RKO (cell line): ENCODE data around the gene RPS14.

Experiments
- DNase-seq: peaks from one replicate; pipeline ENCODE4 v3.0.0-alpha.2; 2016; ENCODE audit warnings: low spot score

Gene RPS14

DNA sequence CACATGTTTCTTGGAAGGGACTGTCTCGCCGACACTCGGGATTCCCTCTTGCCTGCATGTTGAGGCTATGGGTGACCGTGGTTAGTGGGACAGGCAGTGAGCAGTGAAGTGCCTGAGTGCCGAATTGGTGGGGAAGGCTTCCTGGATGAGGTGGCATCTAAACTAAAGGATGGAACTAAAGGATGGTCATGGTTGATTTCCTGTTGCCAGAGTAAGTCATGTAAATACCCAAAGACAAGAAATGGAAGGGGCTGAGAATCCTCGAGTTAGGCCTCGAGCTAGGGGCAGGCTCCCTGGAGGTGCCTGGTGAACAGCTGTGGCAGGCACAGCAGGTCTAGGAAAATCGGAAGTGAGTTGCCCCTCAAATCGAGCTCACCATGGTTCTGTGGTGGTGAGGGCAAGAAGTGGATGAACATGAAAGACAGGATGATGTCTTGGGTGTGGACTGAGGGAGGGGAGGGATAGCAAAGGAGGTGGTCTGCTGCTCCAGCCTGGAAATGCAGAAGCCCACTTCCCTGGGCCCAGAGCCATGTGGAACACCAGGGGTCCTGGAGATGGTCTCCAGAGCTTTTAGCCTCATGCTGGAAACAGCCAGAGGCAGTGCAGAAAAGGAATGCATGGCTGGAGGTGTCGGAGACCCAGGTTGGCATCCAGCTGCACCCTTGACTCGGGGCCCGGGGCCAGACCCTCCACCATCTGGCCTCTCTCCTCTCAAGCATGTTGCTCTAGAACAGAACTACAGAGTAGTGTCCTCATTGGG, 49.0 kb downstream of the RPS14 start:
- DNase-seq = no peak

DNA sequence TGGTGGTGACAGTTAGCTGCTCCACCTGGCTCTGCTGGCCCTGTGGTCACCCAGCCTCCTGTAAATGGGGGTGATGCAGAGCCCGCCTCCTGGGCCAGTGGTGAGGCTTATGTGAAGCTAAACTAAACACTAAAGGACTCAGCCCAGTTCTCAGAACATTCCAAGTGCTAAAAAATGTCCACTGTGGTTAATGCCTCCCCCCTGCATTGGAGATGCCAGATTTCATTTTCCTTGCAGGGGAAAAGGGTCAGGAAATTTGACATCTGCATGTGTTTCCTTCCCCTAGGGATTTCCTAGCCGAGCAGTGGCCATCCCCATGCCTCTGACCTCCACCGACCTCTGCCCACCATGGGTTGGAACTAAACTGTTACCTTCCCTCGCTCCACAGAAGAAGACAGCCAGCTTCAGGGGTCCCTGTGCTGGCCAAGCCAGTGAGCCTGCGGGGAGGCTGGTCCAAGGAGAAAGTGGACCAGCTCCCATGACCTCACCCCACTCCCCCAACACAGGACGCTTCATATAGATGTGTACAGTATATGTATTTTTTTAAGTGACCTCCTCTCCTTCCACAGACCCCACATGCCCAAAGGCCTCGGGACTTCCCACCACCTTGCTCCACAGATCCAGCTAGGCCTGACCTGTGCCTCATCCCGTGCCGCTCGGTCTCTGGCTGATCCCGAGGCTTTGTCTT, 49.9 kb downstream of the RPS14 start:
- no peak for DNase-seq

DNA sequence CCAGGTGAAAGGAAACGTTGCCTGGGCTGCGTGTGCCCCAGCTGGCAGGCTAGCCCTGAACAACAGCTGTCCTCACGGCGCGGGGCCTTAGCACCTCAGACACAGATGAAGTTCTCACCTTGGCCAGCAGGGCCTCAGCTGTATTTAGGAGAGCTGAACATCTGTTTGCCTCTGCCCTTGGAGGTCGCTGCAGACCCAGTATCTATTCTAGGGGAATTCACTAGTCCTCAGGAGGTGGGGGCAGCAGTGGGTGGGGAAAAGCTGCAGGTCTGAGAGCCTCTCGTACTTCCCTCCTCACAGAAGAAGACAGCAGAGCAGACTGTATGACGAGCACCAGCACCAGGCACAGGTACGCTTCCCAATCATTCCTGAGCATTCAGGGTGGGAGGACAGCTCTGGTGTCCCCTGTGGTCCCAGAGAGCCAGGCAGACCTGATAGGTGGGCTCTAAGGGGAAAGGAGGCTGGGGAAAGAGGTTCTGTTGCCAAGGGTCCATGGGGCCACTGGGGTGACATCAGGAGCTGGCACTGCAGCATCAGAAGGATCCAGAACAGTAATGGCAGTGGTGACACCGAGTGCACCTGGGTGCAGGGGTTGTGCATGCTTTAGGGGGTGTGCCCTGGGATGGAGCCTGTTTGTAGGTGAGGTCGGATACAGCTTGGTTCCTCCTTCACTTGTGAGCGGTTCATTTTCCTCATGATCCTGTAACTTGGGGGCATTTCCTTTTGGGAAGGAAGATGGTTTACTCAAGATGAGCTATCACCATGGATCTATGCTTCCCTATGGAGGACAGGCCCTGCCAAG, 50.6 kb downstream of the RPS14 start:
- no peak for DNase-seq

DNA sequence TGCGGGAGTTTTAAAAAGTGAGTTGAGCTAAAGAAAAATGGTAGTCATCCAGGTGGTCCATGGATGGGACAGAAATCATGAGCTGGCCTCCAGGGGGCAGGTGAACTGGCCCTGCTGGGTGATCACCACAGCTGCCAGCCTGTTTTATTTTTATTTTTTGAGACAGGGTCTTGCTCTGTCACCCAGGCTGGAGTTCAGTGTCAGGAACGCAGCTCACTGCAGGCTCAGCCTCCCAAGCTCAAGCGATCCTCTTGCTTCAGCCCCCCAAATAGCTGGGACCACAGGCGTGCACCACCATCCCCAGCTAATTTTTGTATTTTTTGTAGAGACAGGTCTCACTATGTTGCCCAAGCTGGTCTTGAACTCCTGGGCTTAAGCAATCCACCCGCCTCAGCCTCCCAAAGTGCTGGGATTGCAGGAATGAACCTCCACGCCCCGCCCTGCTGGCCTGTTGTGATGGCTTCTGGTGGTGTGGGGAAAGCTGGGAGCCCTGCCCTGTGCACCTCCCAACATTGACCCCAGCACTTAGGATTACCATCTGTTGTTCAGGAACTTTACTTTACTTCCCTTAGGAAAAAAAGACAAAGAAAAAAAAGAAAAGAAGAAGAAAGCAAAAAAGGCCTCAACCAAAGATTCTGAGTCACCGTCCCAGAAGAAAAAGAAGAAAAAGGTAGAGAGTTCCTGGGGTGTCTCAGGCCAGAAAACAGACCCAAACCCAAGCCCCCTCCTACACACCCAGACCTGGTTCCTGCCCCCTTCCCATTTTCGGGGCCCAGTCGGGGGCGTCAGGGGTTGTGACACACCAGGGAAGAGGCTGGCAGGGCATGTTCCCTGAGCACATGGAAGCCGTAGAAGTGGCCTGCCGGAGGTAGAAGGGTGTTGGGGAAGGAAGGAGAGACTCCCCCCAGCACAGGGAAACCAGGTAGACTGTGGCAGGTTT, 51.5 kb downstream of the RPS14 start:
- DNase-seq = no peak

DNA sequence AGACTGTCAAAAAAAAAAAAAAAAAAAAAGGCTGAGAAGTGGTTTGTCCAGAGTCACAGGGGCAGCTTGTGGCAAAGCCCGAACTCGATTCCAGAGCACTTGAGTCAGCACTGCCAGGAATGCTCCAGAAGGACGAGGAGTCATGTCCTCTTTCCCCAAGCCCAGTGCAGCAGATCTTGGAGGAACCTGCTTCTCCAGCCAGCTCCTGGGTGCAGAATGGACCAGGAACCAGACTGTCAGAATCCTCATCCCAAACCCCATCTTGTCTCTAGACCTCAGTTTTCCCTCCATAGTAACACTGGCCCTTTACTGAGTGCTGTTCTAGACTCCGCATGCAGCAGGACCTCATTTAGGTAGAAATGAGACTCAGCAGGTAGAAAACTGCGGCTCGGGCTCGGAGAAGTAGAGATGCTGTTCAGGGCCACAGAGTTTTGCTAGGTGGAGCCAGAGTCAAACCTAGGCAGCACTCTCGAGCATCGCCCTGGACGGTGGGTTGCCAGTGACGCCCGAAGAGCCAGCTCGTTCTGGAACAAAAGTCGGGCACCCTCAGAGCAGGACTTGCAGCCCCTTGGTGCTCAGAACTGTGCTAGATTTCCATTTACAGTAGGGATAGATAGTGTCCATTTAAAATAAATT, 52.3 kb downstream of the RPS14 start:
- DNase-seq = no peak

DNA sequence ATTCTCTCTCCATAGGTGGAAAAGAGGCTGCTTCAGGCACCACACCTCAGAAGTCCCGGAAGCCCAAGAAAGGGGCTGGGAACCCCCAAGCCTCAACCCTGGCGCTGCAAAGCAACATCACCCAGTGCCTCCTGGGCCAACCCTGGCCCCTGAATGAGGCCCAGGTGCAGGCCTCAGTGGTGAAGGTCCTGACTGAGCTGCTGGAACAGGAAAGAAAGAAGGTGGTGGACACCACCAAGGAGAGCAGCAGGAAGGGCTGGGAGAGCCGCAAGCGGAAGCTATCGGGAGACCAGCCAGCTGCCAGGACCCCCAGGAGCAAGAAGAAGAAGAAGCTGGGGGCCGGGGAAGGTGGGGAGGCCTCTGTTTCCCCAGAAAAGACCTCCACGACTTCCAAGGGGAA, 53.3 kb downstream of the RPS14 start:
- DNase-seq = no peak

DNA sequence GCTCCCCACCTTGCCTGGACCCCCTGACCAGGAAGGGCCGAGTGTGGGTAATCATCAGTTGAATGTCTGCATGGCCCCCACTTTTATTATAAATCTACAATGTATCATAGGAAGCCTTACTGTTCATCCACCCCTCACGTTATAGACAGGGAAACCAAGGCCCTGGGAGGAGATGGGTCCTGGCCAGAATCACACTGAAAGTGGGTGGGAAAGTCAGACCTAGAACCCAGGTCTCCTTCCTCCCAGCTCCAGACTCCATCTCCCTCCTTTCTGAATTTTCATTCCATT, 53.9 kb downstream of the RPS14 start:
- no peak for DNase-seq

DNA sequence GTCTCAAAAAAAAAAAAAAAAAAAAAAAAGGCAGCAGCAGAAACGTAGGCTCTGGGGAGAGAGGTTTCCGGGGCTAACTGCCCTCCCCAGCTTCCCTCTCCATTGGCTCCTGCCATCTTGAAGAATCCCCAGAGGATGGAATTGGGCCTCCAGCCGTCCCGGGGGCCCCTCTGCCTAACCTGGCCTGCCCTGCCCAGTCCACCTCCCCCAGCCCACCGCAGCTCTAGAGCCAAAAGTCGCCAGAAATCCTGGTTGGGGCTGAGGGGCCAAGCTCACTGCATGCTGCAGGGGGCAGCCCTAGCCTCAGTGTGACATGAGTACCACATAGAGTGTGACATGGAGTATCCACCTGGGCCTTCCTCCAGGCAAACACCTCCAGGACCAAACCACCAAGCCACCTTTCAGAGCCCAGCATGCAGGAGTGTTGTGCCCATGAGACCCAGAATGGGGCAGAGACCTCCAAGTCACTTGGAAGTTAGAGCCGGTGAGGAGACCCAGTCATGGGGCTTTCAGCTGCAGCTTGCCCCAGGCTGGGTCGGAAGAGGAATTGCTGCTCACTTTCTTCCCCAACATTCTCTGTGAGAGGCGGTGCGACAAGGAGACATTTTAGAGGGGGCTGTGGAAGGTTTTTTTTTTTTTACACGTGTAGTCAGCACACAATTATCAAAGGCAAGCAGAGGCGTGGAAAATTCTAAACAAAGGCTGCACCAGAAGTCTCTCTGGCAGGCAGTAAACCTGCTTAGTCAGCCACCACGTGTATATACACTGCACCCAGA, 54.4 kb downstream of the RPS14 start:
- no peak for DNase-seq

DNA sequence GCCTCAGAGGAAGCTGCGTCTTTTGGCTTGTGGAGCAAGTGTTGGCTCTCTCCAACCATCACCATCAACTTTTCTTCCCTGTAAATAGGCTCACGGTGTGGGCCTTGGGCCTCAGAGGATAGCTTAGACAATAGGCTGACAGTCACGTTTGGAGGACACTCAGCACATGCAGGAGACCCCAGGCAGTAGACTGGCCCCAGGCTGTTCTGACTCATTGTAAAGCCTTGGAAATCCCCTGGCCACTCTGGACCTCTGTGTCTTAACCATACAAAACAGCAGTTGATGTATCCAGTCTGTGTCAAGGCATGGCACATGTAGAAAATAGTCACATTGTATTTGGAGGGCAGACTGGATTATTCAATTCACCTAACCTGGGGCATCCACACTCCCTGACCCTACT, 55.4 kb downstream of the RPS14 start:
- no peak for DNase-seq

DNA sequence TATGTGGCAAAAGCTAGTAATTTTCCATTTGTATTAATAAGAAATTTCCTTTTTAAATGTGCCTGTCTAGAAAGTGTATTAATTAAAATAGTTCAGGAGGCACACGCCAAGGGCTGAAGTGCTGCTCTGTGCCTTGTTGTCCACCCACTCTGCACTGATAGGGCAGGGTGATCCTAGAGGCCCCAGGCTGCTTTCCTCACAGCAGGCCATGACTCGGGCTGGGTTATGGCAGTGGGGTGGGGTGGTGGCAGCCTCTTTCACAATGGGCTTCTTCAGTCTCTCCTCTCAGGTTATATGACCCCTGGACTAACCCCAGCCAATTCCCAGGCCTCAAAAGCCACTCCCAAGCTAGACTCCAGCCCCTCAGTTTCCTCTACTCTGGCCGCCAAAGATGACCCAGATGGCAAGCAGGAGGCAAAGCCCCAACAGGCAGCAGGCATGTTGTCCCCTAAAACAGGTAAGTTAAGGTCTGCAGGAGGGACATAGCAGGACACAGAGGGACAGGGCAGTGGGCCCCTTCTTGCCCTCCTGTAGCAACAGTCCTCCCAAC, 56.4 kb downstream of the RPS14 start:
- DNase-seq = no peak

DNA sequence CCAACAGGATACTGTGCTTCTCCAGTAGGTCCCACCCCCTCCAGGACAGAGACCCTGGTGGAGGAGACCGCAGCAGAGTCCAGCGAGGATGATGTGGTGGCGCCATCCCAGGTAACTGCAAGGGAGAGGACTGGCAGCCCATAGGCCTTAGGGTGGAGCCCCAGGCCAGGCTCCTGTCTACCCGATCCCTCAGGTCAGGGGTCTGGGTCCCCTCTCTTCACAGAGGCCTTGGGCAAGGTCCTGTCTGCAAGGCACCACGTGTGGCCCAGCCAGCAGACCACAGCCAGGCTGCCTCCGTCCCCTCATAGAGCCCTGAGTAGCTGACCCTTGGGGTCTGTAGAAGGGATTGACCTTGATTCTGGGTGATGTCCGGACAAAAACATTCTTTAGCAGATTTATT, 56.9 kb downstream of the RPS14 start:
- no peak for DNase-seq
